ENCODE data around the gene DBX2. TPM values are rescaled to one million over a fixed set of nuclear protein-coding genes. Genes with fewer than 3 reads are reported as not detected.

DBX2 gene
- total RNA-seq, 3 donors from 2014 or later, result not detected

DNA sequence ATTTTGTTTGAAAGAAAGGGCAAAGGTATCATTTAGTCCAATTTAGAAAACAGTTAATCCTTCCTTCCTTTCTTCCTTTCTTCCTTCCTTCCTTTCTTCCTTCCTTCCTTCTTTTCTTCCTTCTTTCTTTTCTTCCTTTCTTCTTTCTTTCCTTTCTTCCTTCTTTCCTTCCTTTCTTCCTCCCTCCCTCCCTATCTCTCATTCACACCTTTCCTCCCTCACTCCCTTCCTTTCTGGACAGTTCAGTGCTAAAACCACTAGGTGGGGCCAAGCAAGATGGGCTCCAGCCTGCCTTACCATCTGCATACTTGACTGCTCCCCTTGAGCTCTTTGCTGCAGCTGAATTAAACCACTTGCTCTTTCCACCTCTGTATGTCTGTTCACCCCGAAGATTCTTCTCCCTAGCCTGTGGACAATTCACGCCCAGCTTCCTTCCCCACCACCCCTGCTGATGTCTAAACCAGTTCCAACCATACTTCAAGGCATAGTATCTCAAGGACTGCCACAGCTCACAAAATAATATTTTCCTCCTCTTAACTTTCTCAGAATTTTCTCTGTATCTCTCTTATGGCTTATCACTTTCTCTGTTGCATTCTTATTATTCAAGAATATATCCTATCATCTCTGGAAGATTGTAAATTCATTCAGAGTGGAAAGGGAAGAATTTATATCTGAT, 78.0 kb downstream of the DBX2 start:
- intact Hi-C loops (cut with DNase I, micrococcal nuclease), result no loop called here
- H3K4me3 ChIP-seq, result no peak overlapping the region
- ATAC-seq (no peak), DNase-seq (no peak)
- H3K9me3 ChIP-seq, result no peaks in the 10 kb centered on the region
- no peaks in the 10 kb centered on the region for H3K4me1 ChIP-seq (ENCODE audit: low read depth)
- H3K36me3 ChIP-seq (ENCODE audit: low read depth), result no peaks in the 10 kb centered on the region
- TF ChIP-seq, protein P1, sequence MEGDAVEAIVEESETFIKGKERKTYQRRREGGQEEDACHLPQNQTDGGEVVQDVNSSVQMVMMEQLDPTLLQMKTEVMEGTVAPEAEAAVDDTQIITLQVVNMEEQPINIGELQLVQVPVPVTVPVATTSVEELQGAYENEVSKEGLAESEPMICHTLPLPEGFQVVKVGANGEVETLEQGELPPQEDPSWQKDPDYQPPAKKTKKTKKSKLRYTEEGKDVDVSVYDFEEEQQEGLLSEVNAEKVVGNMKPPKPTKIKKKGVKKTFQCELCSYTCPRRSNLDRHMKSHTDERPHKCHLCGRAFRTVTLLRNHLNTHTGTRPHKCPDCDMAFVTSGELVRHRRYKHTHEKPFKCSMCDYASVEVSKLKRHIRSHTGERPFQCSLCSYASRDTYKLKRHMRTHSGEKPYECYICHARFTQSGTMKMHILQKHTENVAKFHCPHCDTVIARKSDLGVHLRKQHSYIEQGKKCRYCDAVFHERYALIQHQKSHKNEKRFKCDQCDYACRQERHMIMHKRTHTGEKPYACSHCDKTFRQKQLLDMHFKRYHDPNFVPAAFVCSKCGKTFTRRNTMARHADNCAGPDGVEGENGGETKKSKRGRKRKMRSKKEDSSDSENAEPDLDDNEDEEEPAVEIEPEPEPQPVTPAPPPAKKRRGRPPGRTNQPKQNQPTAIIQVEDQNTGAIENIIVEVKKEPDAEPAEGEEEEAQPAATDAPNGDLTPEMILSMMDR (IDR thresholded peaks at IDR 0.05), result no peak

DNA sequence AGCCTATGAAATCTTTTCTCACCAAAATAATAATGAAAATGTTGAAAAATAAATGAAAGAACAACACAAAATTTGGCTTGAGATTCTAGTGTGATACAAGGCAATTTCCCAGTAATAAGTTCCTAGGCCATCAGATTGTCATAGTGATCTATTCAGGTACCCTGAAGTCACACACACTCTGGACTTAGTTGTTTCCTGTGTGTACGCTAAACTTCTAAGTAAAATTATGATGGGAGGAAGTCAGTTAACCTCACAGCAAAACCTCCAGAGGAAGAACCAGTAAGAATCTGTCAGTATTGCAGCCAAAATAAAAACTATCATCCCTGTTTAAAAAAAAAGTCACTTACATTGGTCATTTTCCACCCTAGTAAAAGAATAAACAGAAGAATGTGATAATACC, 81.9 kb downstream of the DBX2 start:
- no peak overlapping the region for H3K4me3 ChIP-seq
- ATAC-seq, result no peak
- intact Hi-C loops (cut with DNase I, micrococcal nuclease), result no loop called here
- no peaks in the 10 kb centered on the region for H3K4me1 ChIP-seq (ENCODE audit: low read depth)
- no peaks in the 10 kb centered on the region for H3K9me3 ChIP-seq
- no peaks in the 10 kb centered on the region for H3K36me3 ChIP-seq (ENCODE audit: low read depth)
- no peak for DNase-seq
- TF ChIP-seq, protein P1 (IDR thresholded peaks at IDR 0.05), result no peak

Other genes with a start within 250 kb of the DBX2 start
- 1 to 10 TPM; 2.4 to 7.4 (median 5.8) TPM for gene NELL2, start 174.8 kb downstream of the DBX2 start, total RNA-seq
- 10 to 100 TPM in 2 of 3 donors, 1 to 10 TPM in 1; 7.8 to 65.8 (median 15.2) TPM for gene ANO6, start 165.0 kb upstream of the DBX2 start, total RNA-seq